Heart left ventricle (tissue), 16 donors: ENCODE data around the gene UBE2C. TPM values are rescaled to one million over a fixed set of nuclear protein-coding genes. Genes with fewer than 3 reads are reported as not detected.

ENCODE experiments used
- ATAC-seq, 4 donors: fragments of 200-7000 bp; cut with Tn5 transposase; one replicate each; pipeline ENCODE4 v1.9.1; 2020 to 2022; ENCODE audit warnings: moderate library complexity in 4 of 4, mild to moderate bottlenecking in 3 of 4, moderate number of reproducible peaks in 1 of 4
- DNase-seq, 5 donors: peaks; one replicate each; pipeline ENCODE4 v3.0.0-alpha.2; 2020
- H3K27ac ChIP-seq, 12 donors: fragments of 200-600 bp; sonication (generic) in 4 of 12; one replicate each; pipeline versions ENCODE4 v1.5.0 to v1.8.0; 2016 to 2022; ENCODE audit warnings: mild to moderate bottlenecking in 2 of 12
- H3K27me3 ChIP-seq, 9 donors: fragments of 200-600 bp; sonication (generic) in 2 of 9; one replicate each; pipeline versions ENCODE4 v1.5.1 to v1.8.0; 2016 to 2022; ENCODE audit warnings: mild to moderate bottlenecking in 3 of 9
- H3K36me3 ChIP-seq, 9 donors: fragments of 200-600 bp; sonication (generic) in 2 of 9; one replicate each; pipeline versions ENCODE4 v1.5.0 to v1.8.0; 2018 to 2022; ENCODE audit warnings: mild to moderate bottlenecking in 2 of 9
- H3K4me1 ChIP-seq, 12 donors: fragments of 200-600 bp; sonication (generic) in 4 of 12; one replicate each; pipeline versions ENCODE4 v1.5.0 to v1.8.0; 2016 to 2022; ENCODE audit warnings: mild to moderate bottlenecking in 3 of 12
- H3K4me3 ChIP-seq, 12 donors: fragments of 200-600 bp; sonication (generic) in 4 of 12; one replicate each; pipeline versions ENCODE4 v1.5.0 to v1.8.0; 2017 to 2022; ENCODE audit warnings: mild to moderate bottlenecking in 9 of 12, moderate library complexity in 4 of 12
- H3K9me3 ChIP-seq, 12 donors: fragments of 200-600 bp; sonication (generic) in 4 of 12; one replicate each; pipeline versions ENCODE4 v1.5.0 to v1.8.0; 2016 to 2022; ENCODE audit warnings: mild to moderate bottlenecking in 1 of 12
- POLR2A ChIP-seq, 2 donors: fragments of 450-650 bp; IDR thresholded peaks; one replicate each; pipeline ENCODE4 v1.6.1; 2017; ENCODE audit warnings: antibody characterized with exemption in 2 of 2, mild to moderate bottlenecking in 2 of 2, moderate library complexity in 2 of 2
- WGBS, 4 donors: extraction: QIAGEN DNeasy Blood & Tissue Kit in 2 of 4; methylation state at CpG; one replicate each; pipeline versions ENCODE4 v1.1.5 to v1.1.7; 2013 to 2018; 5-methylcytosine and 5-hydroxymethylcytosine counted together
- intact Hi-C, 10 donors: fragments of 100-400 bp; cut with DNase I; formaldehyde crosslinking; loops; one replicate each; pipeline versions ENCODE4 v1.11.1 to v1.14.2; 2022
- polyA plus RNA-seq, 2 donors: library from polyadenylated mRNA; stranded (reverse); fragments of 200-250 nt; gene quantifications; one replicate each; pipeline ENCODE4 v1.2.3, GENCODE V29; 2013
- total RNA-seq, 9 donors: library from RNA; depleted of rRNA in 2 of 9; stranded (reverse); fragments of >200 nt in 2 of 9; fragmentation: NEBNext Ultra II Directional in 3 of 9; extraction: Animal tissue kit (Norgen Biotek cat#: 25700) in 3 of 9; gene quantifications; one replicate each; pipeline versions ENCODE4 v1.1.0 to v1.2.4, GENCODE V29; 2016 to 2023
- TF ChIP-seq, protein P1 (sequence below), 12 donors: fragments of 200-600 bp; sonication (generic) in 4 of 12; IDR thresholded peaks; one replicate each; pipeline versions ENCODE4 v1.5.0 to v1.8.0; 2018 to 2022; ENCODE audit warnings: antibody characterized with exemption in 12 of 12, mild to moderate bottlenecking in 5 of 12
- donor health status: ischemic (EF 13 %, LVEDD 7.1; RV severe dilation, severe dysfunction).
- donor health status: healthy with polysubstance abuse.
- donor health status: DM: no; HTN: yes; CAD: no.
- donor health status: DM: no; HTN: no; CAD: no.
- donor health status: ischemic (EF 25% LVEDD 6.9; RV normal size, moderate dysfunction).
- donor health status: ischemic (EF 25% LVEDD 5.7; RV mildly dilated, moderate dysfunction).
- donor health status: healthy.
- donor health status: DM: yes; HTN: yes; CAD: no.
- donor health status: ischemic (EF 35%, LVEDD 5.7; RV mildly dilated, moderate dysfunction).
- donor health status: nonischemic (EF 11% LVEDD 7.7; RV severe dilation, severe dysfunction).
- donor health status: DM: yes; HTN: yes; CAD: no.
- donor health status: PGD.
- donor health status: ischemic (EF 29% LVEDD 5.4; RV normal size, mild dysfunction).
- donor health status: nonischemic (EF 23%, LVEDD 6.1; RV moderate dilation, normal function).

The UBE2C gene
- total and polyA plus RNA-seq, 11 donors = 0.32 to 16.9 (median 1.5) TPM; not detected in 5

GRCh38 chr20:45781391-45781931 is 31.0 kb upstream of the UBE2C start:
- intact Hi-C loops = no loop called here
- ATAC-seq = no peak
- WGBS, 4 donors = 63 to 79% (median 73%) methylated on average over 4 of the region's 4 CpGs

GRCh38 chr20:45782890-45783289 is 29.6 kb upstream of the UBE2C start:
- Histone ChIP-seq H3K27ac (peak overlapping the region in 1 of 12 donors; percentile 89), H3K36me3 (no peaks in the 10 kb centered on the region), H3K4me3 (no peak overlapping the region), H3K27me3 (no peaks in the 10 kb centered on the region), H3K9me3 (no peaks in the 10 kb centered on the region), H3K4me1 (peaks cover 0 to 33% (median 3%) of the 10 kb centered on the region in 12 donors)
- ATAC-seq (no peak), DNase-seq (no peak)
- TF ChIP-seq, protein P1, sequence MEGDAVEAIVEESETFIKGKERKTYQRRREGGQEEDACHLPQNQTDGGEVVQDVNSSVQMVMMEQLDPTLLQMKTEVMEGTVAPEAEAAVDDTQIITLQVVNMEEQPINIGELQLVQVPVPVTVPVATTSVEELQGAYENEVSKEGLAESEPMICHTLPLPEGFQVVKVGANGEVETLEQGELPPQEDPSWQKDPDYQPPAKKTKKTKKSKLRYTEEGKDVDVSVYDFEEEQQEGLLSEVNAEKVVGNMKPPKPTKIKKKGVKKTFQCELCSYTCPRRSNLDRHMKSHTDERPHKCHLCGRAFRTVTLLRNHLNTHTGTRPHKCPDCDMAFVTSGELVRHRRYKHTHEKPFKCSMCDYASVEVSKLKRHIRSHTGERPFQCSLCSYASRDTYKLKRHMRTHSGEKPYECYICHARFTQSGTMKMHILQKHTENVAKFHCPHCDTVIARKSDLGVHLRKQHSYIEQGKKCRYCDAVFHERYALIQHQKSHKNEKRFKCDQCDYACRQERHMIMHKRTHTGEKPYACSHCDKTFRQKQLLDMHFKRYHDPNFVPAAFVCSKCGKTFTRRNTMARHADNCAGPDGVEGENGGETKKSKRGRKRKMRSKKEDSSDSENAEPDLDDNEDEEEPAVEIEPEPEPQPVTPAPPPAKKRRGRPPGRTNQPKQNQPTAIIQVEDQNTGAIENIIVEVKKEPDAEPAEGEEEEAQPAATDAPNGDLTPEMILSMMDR (IDR thresholded peaks at IDR 0.05) = no peak
- TF ChIP-seq POLR2A (IDR thresholded peaks at IDR 0.05) = no peak
- whole genome bisulfite sequencing, 4 donors = 59 to 69% (median 62%) methylated on average over 4 of the region's 4 CpGs
- intact Hi-C loops = no loop called here

More at GRCh38 chr20:45781391-45781931, 31.0 kb upstream of the UBE2C start:
- Histone ChIP-seq H3K9me3 (no peaks in the 10 kb centered on the region), H3K4me1 (peaks cover 0 to 33% (median 3%) of the 10 kb centered on the region in 12 donors), H3K36me3 (no peaks in the 10 kb centered on the region), H3K27ac (peak overlapping the region in 3 of 12 donors; percentile 25 to 89 (median 46)), H3K27me3 (no peaks in the 10 kb centered on the region), H3K4me3 (no peak overlapping the region)
- no peak for TF ChIP-seq POLR2A (IDR thresholded peaks at IDR 0.05)
- TF ChIP-seq, protein P1 (IDR thresholded peaks at IDR 0.05) = no peak
- DNase-seq = no peak

DNA sequence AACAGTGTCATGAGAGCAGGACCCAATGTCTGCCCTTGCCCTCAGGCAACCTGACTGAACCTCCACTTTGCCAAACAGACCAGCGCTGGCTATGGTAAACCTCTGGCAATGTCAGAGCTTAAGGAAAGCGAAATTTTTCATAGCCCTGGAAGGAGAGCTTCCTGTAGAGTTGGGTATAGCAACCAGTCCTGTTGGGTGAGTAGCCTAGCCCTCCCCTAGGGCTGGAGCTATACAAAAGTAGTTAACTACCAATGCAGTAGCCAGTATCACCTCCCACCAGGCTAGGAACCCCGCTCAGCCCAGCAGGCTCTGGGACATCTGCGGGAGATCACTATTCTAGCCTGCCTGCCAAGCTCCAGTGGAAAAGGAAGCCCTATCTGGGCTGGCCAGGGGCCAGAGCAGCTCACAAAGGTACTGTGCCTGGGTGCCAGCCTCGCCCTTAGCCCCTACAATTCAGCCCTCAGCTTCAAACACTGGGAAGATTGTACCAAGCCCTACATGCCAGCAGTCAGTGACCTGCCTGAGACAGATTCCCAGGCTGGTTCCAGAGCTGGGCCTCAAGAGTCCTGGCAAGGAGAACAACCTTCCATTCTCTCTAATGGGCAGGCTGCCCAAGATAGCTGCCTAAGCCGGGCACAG is 28.7 kb upstream of the UBE2C start:
- TF ChIP-seq POLR2A (IDR thresholded peaks at IDR 0.05) = no peak
- TF ChIP-seq, protein P1 (IDR thresholded peaks at IDR 0.05) = no peak
- peak; percentile 39 to 73 (median 63) for DNase-seq
- Histone ChIP-seq H3K27me3 (no peaks in the 10 kb centered on the region), H3K27ac (peak overlapping the region in 5 of 12 donors; percentile 4 to 89 (median 26)), H3K9me3 (no peaks in the 10 kb centered on the region), H3K4me3 (no peak overlapping the region), H3K36me3 (no peaks in the 10 kb centered on the region), H3K4me1 (peaks cover 0 to 26% (median 0%) of the 10 kb centered on the region in 12 donors)
- WGBS, 4 donors = 51 to 58% (median 55%) methylated on average over 1 to 6 of the region's 6 CpGs
- intact Hi-C loops = no loop called here
- peak; percentile 57 to 77 (median 74) for ATAC-seq

DNA sequence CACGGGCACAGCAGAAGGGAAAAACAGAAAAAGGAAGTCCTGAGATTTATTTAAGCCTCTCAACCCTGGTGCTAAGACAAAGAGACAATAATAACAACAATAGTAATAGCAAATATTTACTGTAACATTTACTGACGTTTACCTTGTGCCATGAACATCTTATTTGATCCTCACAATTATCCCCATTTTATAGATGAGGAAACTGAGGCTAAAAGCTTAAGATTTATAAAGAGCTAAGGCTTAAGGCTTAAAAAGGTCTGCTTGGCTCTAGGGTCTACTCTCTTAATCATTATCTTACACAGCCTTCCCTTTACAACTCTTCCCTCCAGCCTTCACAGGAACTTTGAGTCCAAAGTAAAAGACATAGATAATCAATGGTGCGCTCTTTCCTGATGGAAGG is 24.1 kb upstream of the UBE2C start:
- 58 to 70% (median 59%) methylated on average over 3 of the region's 3 CpGs for WGBS, 4 donors
- Histone ChIP-seq H3K36me3 (peaks cover 0 to 4% (median 0%) of the 10 kb centered on the region in 9 donors), H3K27ac (no peak overlapping the region), H3K27me3 (no peaks in the 10 kb centered on the region), H3K4me1 (peaks cover 0 to 26% (median 10%) of the 10 kb centered on the region in 12 donors), H3K4me3 (no peak overlapping the region), H3K9me3 (no peaks in the 10 kb centered on the region)
- no peak for DNase-seq
- intact Hi-C loops = no loop called here
- TF ChIP-seq, protein P1 (IDR thresholded peaks at IDR 0.05) = no peak
- no peak for TF ChIP-seq POLR2A (IDR thresholded peaks at IDR 0.05)
- no peak for ATAC-seq
